Fibroblast of skin of right biceps (primary cell): Measurements from ENCODE around the gene KRTAP5-9.
"Not testable (repeated sequence)": the region's sequence is repeated elsewhere in the genome, so short reads cannot be mapped to it uniquely, and the experiment has no call there.

ENCODE experiments used
- DNase-seq: peaks from one replicate; pipeline ENCODE4 v3.0.0-alpha.2; 2013

Gene KRTAP5-9, protein sequence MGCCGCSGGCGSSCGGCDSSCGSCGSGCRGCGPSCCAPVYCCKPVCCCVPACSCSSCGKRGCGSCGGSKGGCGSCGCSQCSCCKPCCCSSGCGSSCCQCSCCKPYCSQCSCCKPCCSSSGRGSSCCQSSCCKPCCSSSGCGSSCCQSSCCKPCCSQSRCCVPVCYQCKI

DNA sequence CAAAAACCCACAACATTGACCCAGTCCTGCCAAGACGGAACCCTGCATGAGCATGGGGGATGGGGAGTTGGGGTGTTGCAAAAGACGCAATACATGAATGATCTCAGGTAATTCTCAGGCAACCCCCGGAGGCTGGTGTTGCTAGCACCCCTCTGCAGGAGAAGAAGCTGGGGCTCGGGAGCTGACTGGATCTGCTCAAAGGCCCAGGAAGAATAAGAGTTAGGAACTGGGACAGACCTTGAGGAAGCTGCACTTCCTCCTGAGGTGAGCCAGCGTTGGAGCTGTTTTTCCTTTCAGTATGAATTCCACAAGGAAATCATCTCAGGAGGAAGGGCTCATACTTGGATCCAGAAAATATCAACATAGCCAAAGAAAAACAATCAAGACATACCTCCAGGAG lies at the start of gene KRTAP5-9:
KRTAP5-9 (plus strand) TSS at position 301 of the 400 bp plus-strand sequence. CDS start 238 bp downstream, outside the sequence.
- no peak for DNase-seq

GRCh38 chr11:71499125-71499524 lies 49.1 kb upstream of the KRTAP5-9 start:
- peak; percentile 68 for DNase-seq

GRCh38 chr11:71499546-71499945 lies 48.7 kb upstream of the KRTAP5-9 start:
- peak; percentile 6 for DNase-seq

- no peak for DNase-seq
These were observed 47.6 kb upstream of the KRTAP5-9 start for GRCh38 chr11:71500601-71501021.

DNA sequence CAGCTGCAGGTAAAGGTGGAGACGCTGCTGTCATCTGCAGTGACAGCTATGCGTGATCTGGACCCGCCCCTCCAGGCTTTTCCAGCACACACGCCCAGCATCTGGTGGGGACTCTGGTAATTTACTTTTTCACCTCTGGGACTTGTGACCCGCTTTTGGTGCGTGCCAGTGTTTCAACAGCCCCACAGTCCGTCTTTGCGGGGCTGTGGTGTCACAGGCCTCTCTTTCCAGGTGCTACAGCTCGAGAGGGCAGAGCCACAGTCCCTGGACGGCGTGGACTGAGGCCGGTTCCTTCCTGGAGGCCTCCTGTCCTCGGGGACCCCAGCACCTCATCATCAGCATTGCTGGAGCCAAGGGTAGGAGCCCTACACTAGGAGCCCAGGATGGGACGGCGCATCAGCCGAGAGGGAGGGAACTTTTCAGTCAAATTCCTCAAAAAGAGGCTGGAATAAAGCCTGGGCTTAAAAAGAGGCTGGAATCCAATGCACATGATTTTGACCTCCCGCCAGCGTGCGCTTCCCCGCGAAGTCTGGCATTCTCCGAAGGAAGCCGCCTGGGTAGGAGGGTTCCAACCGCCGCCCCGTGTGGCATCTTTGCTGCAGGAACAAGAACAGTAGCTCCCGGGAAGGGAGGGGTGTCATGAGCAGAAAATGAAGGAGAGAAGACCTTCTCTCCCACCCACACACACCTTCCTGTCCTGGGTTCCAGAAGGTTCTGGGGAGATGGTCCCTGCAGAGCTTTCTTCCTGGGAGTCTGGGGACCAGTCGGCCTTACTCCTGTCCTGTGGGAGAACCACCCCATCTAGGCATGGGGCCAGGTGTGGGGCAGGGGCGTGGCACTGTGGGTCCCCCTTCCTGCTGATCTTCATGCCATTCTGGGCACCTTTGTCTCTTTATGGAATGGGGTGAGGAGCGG lies 46.9 kb upstream of the KRTAP5-9 start:
- DNase-seq: no peak

DNA sequence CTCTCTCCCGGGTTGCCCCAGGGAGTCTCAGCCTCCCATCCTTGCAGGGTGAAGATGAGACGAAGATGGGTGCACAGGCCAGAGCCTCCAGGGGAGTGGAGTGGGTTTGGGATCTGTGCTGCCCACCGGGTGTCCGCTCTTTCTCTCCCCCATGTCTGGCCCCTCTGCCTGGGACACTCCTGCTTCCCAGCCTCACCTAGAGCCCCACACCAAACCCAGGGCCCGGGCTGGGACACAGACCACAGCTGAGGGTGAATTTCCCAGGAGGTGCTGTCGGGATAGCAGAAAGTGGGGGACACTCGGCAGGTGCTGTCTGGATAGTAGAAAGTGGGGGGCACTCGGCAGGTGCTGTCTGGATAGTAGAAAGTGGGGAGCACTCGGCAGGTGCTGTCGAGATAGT lies 46.2 kb upstream of the KRTAP5-9 start:
- DNase-seq: no peak

- DNase-seq: no peak
These were observed 45.3 kb upstream of the KRTAP5-9 start for GRCh38 chr11:71502871-71503435.

DNA sequence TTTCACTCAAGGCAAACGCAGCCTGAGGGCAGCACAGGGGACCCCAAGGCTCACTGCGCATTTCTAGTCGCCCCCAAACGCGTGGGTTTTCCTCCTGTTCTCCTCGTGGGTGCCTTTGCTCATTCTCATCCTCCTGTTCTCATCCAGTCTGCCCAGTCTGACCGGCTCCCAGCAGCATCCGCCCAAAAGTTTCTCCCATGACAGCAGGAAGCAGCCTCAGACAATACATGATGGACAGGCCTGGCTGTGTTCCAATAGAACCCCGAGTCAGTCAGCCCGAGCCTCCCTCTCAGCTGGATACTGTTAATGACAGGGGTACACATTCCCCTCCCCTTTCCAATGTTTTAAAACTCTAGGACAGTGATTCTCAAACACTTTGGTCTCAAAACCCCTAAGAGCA lies 43.7 kb upstream of the KRTAP5-9 start:
- DNase-seq: no peak

- no peak for DNase-seq
These were observed 43.2 kb upstream of the KRTAP5-9 start for GRCh38 chr11:71505001-71505400.

DNA sequence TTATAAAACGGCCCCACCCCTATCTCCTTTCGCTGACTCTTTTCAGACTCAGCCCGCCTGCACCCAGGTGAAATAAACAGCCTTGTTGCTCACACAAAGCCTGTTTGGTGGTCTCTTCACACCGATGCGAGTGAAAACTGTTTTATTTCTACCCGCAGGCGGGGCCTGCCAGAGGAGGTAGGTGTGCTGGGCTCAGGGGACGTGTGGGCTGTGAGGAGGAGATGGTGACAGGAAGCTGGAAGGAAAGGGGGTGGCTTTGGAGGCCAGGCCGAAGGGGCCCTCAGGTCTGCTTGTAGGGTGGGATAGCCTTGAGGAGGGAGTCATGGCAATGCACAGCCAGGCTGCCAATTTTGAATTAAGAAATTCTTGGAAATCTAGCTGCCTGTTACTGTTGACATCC lies 42.4 kb upstream of the KRTAP5-9 start:
- DNase-seq: no peak

- no peak for DNase-seq
These were observed 41.1 kb upstream of the KRTAP5-9 start for GRCh38 chr11:71507102-71507501.

- DNase-seq: no peak
These were observed 29.4 kb upstream of the KRTAP5-9 start for GRCh38 chr11:71518506-71519471.

GRCh38 chr11:71519546-71519945 lies 28.7 kb upstream of the KRTAP5-9 start:
- no peak for DNase-seq

- DNase-seq: no peak
These were observed 22.9 kb upstream of the KRTAP5-9 start for GRCh38 chr11:71525188-71525937.

GRCh38 chr11:71525938-71526495 lies 22.2 kb upstream of the KRTAP5-9 start:
- DNase-seq: no peak

DNA sequence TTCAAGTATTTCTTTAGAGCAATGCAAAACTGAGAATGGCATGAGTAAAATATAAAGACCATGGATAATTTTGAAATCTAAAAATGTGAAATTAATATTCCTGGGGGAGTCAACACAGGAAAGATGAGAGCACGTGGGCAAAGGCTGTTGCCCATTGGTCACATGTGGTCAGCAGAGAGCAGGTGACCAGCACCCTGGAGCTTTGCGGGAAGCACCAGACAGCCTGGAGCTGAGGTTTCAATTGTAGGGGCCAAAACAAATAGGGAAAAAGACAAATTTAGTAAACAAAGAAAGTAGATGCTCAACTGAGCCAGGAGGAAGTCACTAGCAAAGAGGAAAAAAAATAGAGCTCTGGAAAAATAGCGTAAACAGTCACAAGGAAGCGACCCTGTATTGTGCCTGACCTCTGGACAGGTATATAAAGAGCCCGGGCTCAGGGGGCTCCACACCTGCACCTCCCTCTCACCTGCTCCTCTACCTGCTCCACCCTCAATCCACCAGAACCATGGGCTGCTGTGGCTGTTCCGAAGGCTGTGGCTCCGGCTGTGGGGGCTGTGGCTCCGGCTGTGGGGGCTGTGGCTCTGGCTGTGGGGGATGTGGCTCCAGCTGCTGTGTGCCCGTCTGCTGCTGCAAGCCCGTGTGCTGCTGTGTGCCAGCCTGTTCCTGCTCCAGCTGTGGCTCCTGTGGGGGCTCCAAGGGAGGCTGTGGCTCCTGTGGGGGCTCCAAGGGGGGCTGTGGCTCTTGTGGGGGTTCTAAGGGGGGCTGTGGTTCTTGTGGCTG lies 21.2 kb upstream of the KRTAP5-9 start, which contains the start of gene KRTAP5-7:
KRTAP5-7 (plus strand) TSS at position 472 of the 780 bp plus-strand sequence; CDS start at position 506, 34 bp downstream.
- not testable (repeated sequence) for DNase-seq

DNA sequence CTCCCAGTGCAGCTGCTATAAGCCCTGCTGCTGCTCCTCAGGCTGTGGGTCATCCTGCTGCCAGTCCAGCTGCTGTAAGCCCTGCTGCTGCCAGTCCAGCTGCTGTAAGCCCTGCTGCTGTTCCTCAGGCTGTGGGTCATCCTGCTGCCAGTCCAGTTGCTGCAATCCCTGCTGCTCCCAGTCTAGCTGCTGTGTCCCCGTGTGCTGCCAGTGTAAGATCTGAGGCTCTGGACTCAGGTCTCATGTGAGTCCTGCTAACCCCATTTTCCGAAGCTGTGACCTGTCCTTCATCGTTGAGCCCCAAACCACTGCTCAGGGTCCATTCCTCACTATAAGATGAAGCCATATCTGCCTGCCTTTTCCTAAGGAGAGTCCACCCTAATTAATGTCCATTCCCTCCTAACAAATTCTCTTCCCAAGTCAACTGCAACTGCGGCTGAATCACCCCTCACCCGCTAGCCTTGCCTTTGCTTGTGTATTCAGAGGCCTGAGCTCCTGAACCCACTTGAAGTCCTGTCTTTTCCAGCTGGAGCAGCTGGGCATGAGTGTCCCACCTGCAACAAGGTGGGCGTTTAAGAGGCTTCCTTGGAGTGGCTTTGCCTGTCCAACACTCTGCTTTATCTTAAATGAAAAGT lies 20.5 kb upstream of the KRTAP5-9 start:
- DNase-seq: no peak

- no peak for DNase-seq
These were observed 17.6 kb upstream of the KRTAP5-9 start for GRCh38 chr11:71530602-71531001.

- DNase-seq: no peak
These were observed 16.1 kb upstream of the KRTAP5-9 start for GRCh38 chr11:71532036-71532610.
